IPS DF 6.9 (cell line): ENCODE data around the gene DDX46.
"Not testable (repeated sequence)": the region's sequence is repeated elsewhere in the genome, so short reads cannot be mapped to it uniquely, and the experiment has no call there.

Source experiments
- DNase-seq: peaks from one replicate; pipeline ENCODE4 v3.0.0-alpha.2; 2013; ENCODE audit warnings: low read depth, low spot score
- H3K27ac ChIP-seq: one replicate; pipeline ENCODE4 v1.5.1; 2013; ENCODE audit warnings: low read length, control low read depth
- H3K27me3 ChIP-seq: 2 replicates; pipeline ENCODE4 v1.6.1; 2013; ENCODE audit warnings: mild to moderate bottlenecking, low read length; ENCODE audit not compliant: control insufficient read depth, insufficient read depth
- H3K36me3 ChIP-seq: 2 replicates; pipeline ENCODE4 v1.6.1; 2013; ENCODE audit warnings: low read length; ENCODE audit not compliant: control insufficient read depth, insufficient read depth
- H3K4me1 ChIP-seq: 2 replicates; pipeline ENCODE4 v1.6.1; 2013; ENCODE audit warnings: low read length; ENCODE audit not compliant: control insufficient read depth, insufficient read depth
- H3K4me3 ChIP-seq: 2 replicates; pipeline ENCODE4 v1.5.1; 2013; ENCODE audit warnings: mild to moderate bottlenecking, low read length
- H3K9me3 ChIP-seq: 2 replicates; pipeline ENCODE4 v1.6.1; 2013; ENCODE audit warnings: low read length, inconsistent platforms; ENCODE audit not compliant: control insufficient read depth, insufficient read depth
- WGBS: extraction: QIAGEN DNeasy Blood & Tissue Kit; methylation state at CpG from one replicate; pipeline ENCODE4 v1.1.7; 2013; ENCODE audit warnings: mixed read lengths, missing lambda C conversion rate; ENCODE audit not compliant: insufficient read length, insufficient coverage; 5-methylcytosine and 5-hydroxymethylcytosine counted together

Gene DDX46

DNA sequence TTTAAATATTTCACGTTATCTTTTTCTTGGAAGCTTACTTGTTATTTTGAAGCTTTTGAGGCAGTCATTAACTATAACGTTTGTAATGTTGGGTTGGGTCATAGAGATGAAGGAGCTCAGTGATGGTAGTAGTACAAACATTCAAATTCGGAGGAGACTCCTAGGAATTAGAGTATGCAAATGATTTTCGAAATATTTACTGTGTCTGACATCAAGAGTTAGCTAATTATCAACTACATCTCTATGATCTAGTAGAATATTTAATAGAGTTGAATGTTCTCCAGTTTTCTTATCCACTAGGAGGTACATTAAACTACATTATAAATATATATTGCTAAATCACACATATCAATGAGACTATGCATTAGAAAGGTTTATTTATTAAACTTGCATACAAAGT is 58.4 kb downstream of the DDX46 start:
- no peaks in the 10 kb centered on the region for H3K27me3 ChIP-seq
- H3K9me3 ChIP-seq = no peaks in the 10 kb centered on the region
- DNase-seq = no peak
- no CpG with 5 or more reads among the region's 4 CpGs for WGBS
- no peak overlapping the region for H3K27ac ChIP-seq
- H3K4me3 ChIP-seq = no peak overlapping the region
- H3K36me3 ChIP-seq = peaks cover 6% of the 10 kb centered on the region; the same call in 1 of the 2 replicates
- no peaks in the 10 kb centered on the region for H3K4me1 ChIP-seq

DNA sequence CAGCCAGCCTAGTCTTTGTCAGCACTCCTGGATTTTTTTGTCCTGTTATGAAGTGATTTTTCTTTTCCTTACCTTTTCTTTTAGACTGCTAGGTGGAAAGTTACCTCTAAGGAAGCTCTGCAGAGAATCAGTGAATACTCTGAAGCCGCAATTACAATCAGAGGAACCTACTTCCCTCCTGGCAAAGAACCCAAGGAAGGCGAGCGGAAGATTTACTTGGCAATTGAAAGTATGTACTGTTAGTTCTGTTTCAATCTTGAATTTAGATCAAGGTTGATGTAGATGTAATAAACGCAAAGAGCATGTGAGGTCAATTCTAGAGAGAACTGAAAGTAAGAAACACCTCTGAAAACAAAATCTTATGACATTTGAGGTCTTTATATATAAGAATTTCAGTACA is 60.2 kb downstream of the DDX46 start:
- WGBS = no CpG with 5 or more reads among the region's 4 CpGs
- H3K4me3 ChIP-seq = no peak overlapping the region
- DNase-seq = no peak
- no peaks in the 10 kb centered on the region for H3K9me3 ChIP-seq
- peaks cover 2% of the 10 kb centered on the region; the same call in 1 of the 2 replicates for H3K36me3 ChIP-seq
- no peaks in the 10 kb centered on the region for H3K4me1 ChIP-seq
- H3K27ac ChIP-seq = no peak overlapping the region
- H3K27me3 ChIP-seq = no peaks in the 10 kb centered on the region

DNA sequence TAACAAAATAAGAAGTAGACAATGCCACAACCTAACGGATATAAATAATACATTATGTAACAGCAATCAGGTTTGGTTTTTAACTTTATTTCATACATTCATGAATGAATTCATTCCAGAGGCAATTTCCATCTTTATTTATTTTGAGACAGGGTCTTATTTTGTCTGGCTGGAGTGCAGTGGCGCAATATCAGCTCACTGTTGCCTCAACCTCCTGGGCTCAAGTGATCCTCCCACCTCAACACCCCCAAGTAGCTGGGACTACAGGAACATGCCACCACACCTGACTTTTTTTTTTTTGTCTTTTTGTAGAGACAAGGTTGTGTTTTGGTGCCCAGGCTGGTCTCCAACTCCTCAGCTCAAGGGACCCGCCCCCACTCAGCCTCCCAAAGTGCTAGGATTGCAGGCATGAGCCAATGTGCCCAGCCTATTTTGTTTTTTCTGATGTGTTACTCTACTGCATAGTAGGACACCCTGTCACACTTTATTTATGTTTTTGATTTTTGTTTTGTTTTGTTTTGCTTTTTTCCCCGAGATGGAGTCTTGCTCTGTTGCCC is 60.9 kb downstream of the DDX46 start:
- Histone ChIP-seq H3K4me3 (no peak overlapping the region), H3K27ac (no peak overlapping the region), H3K4me1 (no peaks in the 10 kb centered on the region), H3K36me3 (peaks cover 2% of the 10 kb centered on the region; the same call in 1 of the 2 replicates), H3K9me3 (no peaks in the 10 kb centered on the region), H3K27me3 (no peaks in the 10 kb centered on the region)
- no CpG with 5 or more reads among the region's 4 CpGs for WGBS
- DNase-seq = no peak

DNA sequence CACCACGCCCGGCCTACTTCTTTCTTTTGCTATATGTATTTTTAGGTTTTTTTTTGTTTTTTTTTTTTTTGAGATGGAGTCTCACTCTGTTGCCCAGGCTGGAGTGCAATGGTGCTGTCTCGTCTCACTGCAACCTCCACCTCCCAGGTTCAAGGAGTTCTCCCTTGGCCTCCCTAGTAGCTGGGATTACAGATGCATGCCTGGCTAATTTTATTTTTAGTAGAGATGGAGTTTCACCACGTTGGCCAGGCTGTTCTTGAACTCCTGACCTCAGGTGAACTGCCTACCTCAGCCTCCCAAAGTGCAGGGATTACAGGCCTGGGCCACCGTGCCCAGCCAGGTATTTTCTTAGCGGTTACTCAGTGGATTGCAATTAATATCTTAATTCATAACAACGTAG is 63.3 kb downstream of the DDX46 start:
- H3K27me3 ChIP-seq = no peaks in the 10 kb centered on the region
- no peak overlapping the region for H3K27ac ChIP-seq
- no CpG with 5 or more reads among the region's 7 CpGs for WGBS
- no peak for DNase-seq
- H3K4me3 ChIP-seq = no peak overlapping the region
- peaks cover 5% of the 10 kb centered on the region; the same call in 1 of the 2 replicates for H3K36me3 ChIP-seq
- H3K4me1 ChIP-seq = no peaks in the 10 kb centered on the region
- no peaks in the 10 kb centered on the region for H3K9me3 ChIP-seq

DNA sequence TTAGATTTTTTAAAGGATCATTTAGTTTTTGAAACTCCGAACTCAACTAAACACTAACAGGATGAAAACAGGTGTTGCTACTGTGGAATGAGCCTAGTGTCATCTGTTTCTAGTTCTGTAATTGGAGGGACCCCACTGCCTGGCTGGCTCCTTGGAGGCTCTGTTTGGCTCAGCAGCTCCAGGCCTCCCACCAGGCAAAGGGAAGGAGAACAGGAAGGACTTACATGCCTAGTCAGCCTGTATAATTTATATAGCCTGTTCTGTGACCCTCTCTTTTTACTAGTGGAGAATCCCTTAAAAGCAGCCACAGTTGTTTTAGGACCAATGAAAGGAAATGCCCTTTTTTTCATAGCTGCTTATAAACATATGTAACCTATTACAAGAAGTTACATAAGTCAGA is 66.1 kb downstream of the DDX46 start:
- Histone ChIP-seq H3K36me3 (peaks cover 5% of the 10 kb centered on the region; the same call in 1 of the 2 replicates), H3K27ac (no peak overlapping the region), H3K4me1 (no peaks in the 10 kb centered on the region), H3K27me3 (no peaks in the 10 kb centered on the region), H3K9me3 (no peaks in the 10 kb centered on the region), H3K4me3 (no peak overlapping the region)
- no CpG with 5 or more reads among the region's 1 CpG for WGBS
- DNase-seq = no peak

DNA sequence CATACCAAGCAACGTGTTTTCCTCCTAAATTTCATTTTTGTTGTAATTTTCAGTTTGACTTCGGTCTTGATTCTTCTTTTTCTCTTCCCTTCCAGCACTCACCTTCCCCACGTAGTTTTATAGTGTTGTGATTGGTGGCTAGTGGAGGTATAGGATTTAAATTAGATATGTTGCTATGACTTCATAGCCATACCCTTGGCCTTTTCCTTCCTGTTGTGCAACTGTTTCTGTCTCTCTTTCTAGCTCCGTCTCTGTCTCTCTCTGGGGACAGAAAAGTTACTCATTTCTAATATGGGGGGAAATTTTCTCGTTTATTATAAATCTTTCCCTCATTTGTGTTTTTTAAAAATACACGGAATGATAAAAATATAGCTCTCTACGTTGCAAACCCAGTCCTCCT is 66.6 kb downstream of the DDX46 start:
- WGBS = no CpG with 5 or more reads among the region's 7 CpGs
- Histone ChIP-seq H3K4me3 (no peak overlapping the region), H3K27me3 (no peaks in the 10 kb centered on the region), H3K4me1 (no peaks in the 10 kb centered on the region), H3K36me3 (peaks cover 5% of the 10 kb centered on the region; the same call in 1 of the 2 replicates), H3K27ac (no peak overlapping the region), H3K9me3 (no peaks in the 10 kb centered on the region)
- DNase-seq = no peak

DNA sequence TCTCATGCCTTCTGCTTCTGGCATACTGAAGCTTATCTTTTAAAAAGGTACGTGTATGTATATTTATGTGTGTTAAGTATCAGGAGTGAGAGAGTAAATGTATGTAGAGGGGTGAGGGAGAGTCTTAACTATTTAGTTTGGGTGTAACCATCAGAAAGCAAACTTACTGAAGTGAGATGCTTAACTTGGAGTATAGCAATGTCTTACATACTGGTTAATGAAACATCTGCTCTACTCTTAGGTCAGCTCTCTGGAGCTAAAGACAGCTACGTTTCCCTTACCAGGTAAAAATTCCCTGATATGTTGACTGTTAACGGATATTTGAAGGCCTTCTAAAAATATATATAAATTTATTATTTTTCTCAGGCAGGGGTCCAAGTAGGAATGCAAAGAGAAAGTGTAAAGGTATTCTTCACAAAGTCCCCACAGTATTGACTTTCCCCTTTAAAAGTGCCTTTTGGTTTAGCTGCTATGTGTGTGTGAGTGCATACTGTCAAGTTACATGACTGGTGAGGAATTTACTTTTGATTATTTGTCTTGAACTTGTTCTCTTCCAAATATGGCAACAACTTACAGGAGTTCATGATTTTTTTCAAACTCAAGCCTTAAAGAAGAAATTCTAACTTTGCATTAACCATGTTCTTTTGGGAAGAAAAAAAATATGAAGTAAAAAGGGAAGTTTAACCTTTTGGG is 74.9 kb downstream of the DDX46 start:
- DNase-seq = no peak
- H3K36me3 ChIP-seq = 0 out of 2 replicates have a peak, but pooled peaks cover 4% of the 10 kb centered on the region
- no peaks in the 10 kb centered on the region for H3K9me3 ChIP-seq
- no peak overlapping the region for H3K4me3 ChIP-seq
- no peaks in the 10 kb centered on the region for H3K4me1 ChIP-seq
- H3K27me3 ChIP-seq = no peaks in the 10 kb centered on the region
- WGBS = 100% methylated on average over 1 of the region's 3 CpGs
- H3K27ac ChIP-seq = no peak overlapping the region

DNA sequence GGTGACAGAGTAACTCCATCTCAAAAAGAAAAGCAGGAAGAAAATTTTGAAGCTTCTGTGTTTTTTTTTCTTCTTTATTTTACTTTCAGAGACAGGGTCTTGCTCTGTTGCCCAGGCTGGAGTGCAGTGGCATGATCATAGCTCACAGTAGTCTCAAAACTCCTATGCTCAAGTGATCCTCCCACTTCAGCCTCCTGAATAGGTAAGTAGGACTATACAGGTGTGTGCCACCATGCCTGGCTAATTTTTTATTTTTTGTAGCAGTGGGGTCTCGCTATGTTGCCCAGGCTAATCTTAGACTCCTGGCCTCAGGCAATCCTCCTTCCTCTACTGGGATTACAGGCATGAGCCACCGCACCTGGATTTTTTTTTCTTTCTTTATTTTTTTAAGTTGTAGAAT is 77.0 kb downstream of the DDX46 start:
- WGBS = no CpG with 5 or more reads among the region's 2 CpGs
- no peak overlapping the region for H3K4me3 ChIP-seq
- H3K9me3 ChIP-seq = no peaks in the 10 kb centered on the region
- no peaks in the 10 kb centered on the region for H3K4me1 ChIP-seq
- no peaks in the 10 kb centered on the region for H3K27me3 ChIP-seq
- no peak for DNase-seq
- H3K36me3 ChIP-seq = 0 out of 2 replicates have a peak, but pooled peaks cover 4% of the 10 kb centered on the region
- no peak overlapping the region for H3K27ac ChIP-seq

DNA sequence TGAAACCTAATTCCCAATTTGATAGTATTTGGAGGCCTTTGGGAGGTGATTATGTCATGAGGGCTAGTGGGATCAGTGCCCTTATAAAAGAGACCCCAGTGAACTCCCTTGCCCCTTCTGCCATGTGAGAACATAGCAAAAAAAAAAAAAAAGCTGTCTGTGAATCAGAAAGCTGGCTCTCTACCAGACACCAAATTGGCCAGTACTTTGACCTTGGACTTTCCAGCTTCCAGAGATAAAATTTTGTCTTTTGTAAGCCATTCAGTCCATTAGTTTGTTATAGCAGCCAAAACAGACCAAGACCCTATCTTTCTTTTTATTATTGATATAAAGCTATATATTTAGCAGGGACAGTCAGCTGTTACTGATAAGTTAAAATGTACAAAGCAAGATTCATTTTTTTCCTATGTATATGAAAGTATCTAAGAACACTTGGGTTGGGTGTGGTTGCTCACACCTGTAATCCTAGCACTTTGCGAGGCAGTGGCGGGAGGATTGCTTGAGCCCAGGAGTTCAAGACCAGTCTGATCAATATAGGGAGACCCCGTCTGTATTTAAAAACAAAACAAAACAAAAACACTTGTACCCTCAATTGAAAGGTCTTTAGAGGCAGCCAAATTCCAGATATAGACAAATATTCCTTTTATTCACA is 79.1 kb downstream of the DDX46 start:
- H3K27ac ChIP-seq = no peak overlapping the region
- no peak overlapping the region for H3K4me3 ChIP-seq
- H3K9me3 ChIP-seq = no peaks in the 10 kb centered on the region
- H3K4me1 ChIP-seq = no peaks in the 10 kb centered on the region
- DNase-seq = no peak
- 0 out of 2 replicates have a peak, but pooled peaks cover 4% of the 10 kb centered on the region for H3K36me3 ChIP-seq
- WGBS = no CpG with 5 or more reads among the region's 3 CpGs
- no peaks in the 10 kb centered on the region for H3K27me3 ChIP-seq

DNA sequence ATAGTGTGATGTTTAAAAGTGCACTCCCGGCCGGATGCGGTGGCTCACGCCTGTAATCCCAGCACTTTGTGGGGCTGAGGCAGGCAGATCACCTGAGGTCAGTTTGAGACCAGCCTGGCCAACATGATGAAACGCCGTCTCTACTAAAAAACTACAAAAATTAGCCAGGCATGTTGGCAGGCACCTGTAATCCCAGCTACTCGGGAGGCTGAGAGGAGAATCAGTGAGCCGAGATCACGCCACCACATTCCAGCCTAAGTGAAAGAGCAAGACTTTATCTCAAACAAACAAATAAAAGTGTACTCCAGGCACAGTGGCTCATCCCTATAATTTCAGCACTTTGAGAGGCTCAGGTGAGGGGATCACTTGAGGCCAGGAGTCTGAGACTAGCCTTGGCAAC is 79.8 kb downstream of the DDX46 start:
- H3K36me3 ChIP-seq, H3K4me3 ChIP-seq, H3K27me3 ChIP-seq, H3K9me3 ChIP-seq, H3K27ac ChIP-seq, H3K4me1 ChIP-seq, DNase-seq: not testable (repeated sequence)
- WGBS = no CpG with 5 or more reads among the region's 9 CpGs
